Muscle of leg (tissue), 11 donors: ENCODE data around the gene FBXL20. TPM values are rescaled to one million over a fixed set of nuclear protein-coding genes. Genes with fewer than 3 reads are reported as not detected.
A peak's percentile ranks its signal among the peaks of the same experiment; 100 is the strongest.

Experiments
- DNase-seq: peaks from one replicate; pipeline ENCODE4 v3.0.0; 2013
- H3K27ac ChIP-seq: one replicate; pipeline ENCODE4 v1.5.1; 2013; ENCODE audit warnings: mild to moderate bottlenecking, low read length, control low read depth
- H3K27me3 ChIP-seq: one replicate; pipeline ENCODE4 v1.6.1; 2013; ENCODE audit warnings: low read length; ENCODE audit not compliant: control insufficient read depth, insufficient read depth
- H3K36me3 ChIP-seq: one replicate; pipeline ENCODE4 v1.6.1; 2013; ENCODE audit warnings: low read length; ENCODE audit not compliant: control insufficient read depth, insufficient read depth
- H3K4me1 ChIP-seq: one replicate; pipeline ENCODE4 v1.6.1; 2013; ENCODE audit warnings: low read length; ENCODE audit not compliant: control insufficient read depth, insufficient read depth
- H3K4me3 ChIP-seq: one replicate; pipeline ENCODE4 v1.5.1; 2013; ENCODE audit warnings: low read length, control low read depth
- H3K9me3 ChIP-seq: replicated peaks from 2 replicates; pipeline ENCODE4 v1.6.1; 2013; ENCODE audit warnings: low read depth, low read length; ENCODE audit not compliant: control insufficient read depth
- WGBS: methylation state at CpG from one replicate; pipeline ENCODE4 v1.1.5; 2013; ENCODE audit warnings: missing lambda C conversion rate; ENCODE audit not compliant: insufficient coverage; 5-methylcytosine and 5-hydroxymethylcytosine counted together
- polyA plus RNA-seq, 8 donors: library from polyadenylated mRNA; unstranded; fragments of 120-200 nt; gene quantifications; one replicate each; pipeline versions ENCODE4 v1.2.1 to v1.2.3, GENCODE V29; 2013; ENCODE audit warnings: inconsistent platforms in 1 of 8, low replicate concordance in 1 of 8; ENCODE audit not compliant: insufficient read length in 8 of 8, insufficient read depth in 1 of 8
- total RNA-seq: library from RNA; stranded (reverse); fragments of 120-200 nt; gene quantifications from one replicate; pipeline ENCODE4 v1.2.4, GENCODE V29; 2013

FBXL20 gene
- total and polyA plus RNA-seq, 9 donors, result 5.0 to 8.1 (median 5.9) TPM

DNA sequence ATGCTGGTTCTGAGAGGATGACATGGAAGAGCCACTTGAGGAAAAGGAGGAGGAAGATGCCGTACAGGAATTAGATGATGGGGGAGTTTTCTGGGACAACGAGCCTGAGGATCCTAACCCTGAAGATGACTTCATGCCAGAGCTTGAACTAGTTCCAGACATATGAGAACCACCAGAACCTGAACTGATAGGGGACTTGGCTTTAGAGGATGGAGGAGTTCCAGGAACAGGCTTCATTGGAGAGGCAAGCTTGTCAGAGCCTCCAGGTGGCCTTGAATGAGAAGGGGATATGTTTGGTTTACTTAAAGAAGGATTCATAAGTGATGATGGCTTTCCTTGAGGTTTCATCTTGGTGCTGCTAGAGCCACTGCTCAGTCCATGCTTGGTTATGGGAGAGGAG is 6.9 kb upstream of the FBXL20 start:
- no peaks in the 10 kb centered on the region for H3K9me3 ChIP-seq
- no peaks in the 10 kb centered on the region for H3K4me1 ChIP-seq
- H3K27me3 ChIP-seq, result no peaks in the 10 kb centered on the region
- no peak overlapping the region for H3K4me3 ChIP-seq
- WGBS, result 100% methylated on average over 1 of the region's 2 CpGs
- no peak for DNase-seq
- peaks cover 72% of the 10 kb centered on the region for H3K36me3 ChIP-seq
- H3K27ac ChIP-seq, result no peak overlapping the region

- no CpG with 5 or more reads among the region's 1 CpG for WGBS
- Histone ChIP-seq H3K27me3 (no peaks in the 10 kb centered on the region), H3K9me3 (no peaks in the 10 kb centered on the region), H3K27ac (no peak overlapping the region), H3K4me3 (no peak overlapping the region), H3K36me3 (peaks cover 64% of the 10 kb centered on the region), H3K4me1 (no peaks in the 10 kb centered on the region)
- DNase-seq, result no peak
Observed at GRCh38 chr17:39406951-39407350, 5.5 kb upstream of the FBXL20 start.

DNA sequence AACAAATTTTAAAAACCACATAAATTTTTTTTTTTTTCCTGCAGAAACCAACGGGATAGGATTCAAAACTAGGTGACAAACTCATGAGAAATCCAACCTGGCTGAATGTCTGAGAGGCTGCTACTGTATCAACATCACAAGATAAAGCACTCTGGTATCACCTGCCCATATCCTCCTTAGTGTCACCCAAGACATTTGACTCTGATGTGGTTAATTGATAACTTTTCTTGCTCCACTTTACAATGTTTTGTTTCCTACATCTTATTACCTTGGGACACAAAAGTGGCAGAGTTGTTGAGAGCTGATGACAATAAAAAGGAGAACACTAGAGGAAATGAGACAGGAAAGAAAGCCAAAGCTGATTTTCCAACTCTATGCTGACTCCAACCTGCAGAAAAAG is 4.0 kb upstream of the FBXL20 start:
- H3K4me3 ChIP-seq, result no peak overlapping the region
- WGBS, result no CpG with 5 or more reads among the region's 1 CpG
- no peak overlapping the region for H3K27ac ChIP-seq
- H3K27me3 ChIP-seq, result no peaks in the 10 kb centered on the region
- DNase-seq, result no peak
- H3K36me3 ChIP-seq, result peaks cover 52% of the 10 kb centered on the region
- peaks cover 4% of the 10 kb centered on the region for H3K4me1 ChIP-seq
- H3K9me3 ChIP-seq, result no peaks in the 10 kb centered on the region

DNA sequence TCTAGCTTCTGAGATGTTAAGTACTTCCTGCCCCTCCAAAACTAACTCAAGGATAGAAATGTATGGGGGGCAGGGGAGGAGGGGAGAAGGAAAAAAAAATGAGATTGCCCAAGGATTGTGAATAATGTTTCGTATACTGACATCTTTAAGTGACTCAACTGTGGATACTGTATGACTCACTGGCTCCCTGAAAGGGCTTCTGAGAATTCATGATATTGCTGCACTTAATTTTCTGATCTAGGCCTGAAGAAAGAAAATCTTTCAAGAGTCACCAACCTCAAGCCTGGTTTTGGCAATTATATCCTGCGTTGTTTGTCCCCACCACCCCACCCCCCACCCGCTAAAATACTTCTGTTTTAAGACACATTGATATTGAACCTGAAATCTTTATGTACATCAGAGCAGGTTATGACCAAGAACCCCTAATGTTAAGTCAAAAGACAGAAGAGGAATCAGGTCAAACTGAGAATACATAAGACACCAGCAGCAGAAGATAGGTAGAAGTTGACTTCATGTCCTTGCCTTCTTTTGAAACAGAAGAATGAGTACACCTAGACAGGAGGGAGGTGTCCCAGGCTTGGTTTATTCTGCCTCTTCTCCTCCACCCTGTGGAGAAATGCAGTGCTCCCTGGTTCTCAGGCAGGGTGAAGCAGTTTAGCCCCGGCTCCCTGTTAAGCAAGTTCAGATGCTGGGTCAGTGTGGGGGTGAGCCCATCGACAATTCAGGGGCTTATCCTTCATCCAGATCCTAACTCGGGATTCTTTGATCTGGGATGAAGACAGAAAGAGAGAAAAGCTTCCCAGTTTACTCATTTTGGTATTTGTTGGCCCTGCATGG is 3.3 kb upstream of the FBXL20 start:
- H3K4me1 ChIP-seq, result peaks cover 7% of the 10 kb centered on the region
- H3K27me3 ChIP-seq, result no peaks in the 10 kb centered on the region
- H3K9me3 ChIP-seq, result no peaks in the 10 kb centered on the region
- H3K36me3 ChIP-seq, result peaks cover 45% of the 10 kb centered on the region
- no peak overlapping the region for H3K27ac ChIP-seq
- no peak overlapping the region for H3K4me3 ChIP-seq
- no peak for DNase-seq
- 57% methylated on average over 1 of the region's 6 CpGs for WGBS

- WGBS, result 59% methylated on average over 15 of the region's 22 CpGs
- H3K4me3 ChIP-seq, result no peak overlapping the region
- peaks cover 28% of the 10 kb centered on the region for H3K36me3 ChIP-seq
- H3K9me3 ChIP-seq, result no peaks in the 10 kb centered on the region
- peaks cover 7% of the 10 kb centered on the region for H3K4me1 ChIP-seq
- DNase-seq, result no peak
- no peaks in the 10 kb centered on the region for H3K27me3 ChIP-seq
- no peak overlapping the region for H3K27ac ChIP-seq
Observed at GRCh38 chr17:39402890-39403605, 1.6 kb upstream of the FBXL20 start.

DNA sequence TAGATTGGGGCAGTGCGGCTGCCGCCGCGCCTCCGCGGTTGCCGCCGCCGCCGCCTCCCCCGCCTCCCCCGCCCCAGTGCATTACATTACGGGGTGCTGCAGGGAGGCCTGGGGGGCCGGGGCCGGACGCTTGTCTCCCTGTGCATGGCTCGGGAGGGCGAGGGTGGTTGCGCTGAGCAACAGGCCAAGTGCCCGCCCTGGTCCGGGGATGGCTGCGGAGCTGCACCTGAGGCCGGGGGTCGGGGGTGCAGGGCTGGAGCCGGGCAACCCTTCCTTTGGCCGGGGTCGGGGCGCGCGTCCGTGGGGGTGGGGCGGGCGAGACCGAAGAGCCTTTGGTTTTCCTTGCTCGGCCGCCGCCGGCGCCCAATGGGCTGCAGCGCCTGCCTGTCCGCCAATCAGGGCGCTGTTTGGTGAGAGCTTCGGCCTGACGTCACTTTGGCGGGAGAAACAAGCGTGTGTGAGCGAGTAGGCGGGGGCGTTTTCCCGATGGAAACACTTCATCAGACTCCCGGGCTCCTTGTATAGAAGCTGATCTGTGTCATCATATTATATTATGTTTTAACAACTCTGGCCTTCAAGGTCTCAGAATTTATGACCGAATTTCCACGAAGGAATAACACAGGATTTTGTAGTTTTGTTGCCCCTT is 941 bp upstream of the FBXL20 start:
- peak overlapping the region; percentile 85 for H3K27ac ChIP-seq
- WGBS, result 0% methylated on average over 31 of the region's 53 CpGs
- no peaks in the 10 kb centered on the region for H3K9me3 ChIP-seq
- peaks cover 22% of the 10 kb centered on the region for H3K36me3 ChIP-seq
- H3K4me1 ChIP-seq, result peaks cover 7% of the 10 kb centered on the region
- peak; percentile 98 for DNase-seq
- peak overlapping the region; percentile 92 for H3K4me3 ChIP-seq
- H3K27me3 ChIP-seq, result no peaks in the 10 kb centered on the region

DNA sequence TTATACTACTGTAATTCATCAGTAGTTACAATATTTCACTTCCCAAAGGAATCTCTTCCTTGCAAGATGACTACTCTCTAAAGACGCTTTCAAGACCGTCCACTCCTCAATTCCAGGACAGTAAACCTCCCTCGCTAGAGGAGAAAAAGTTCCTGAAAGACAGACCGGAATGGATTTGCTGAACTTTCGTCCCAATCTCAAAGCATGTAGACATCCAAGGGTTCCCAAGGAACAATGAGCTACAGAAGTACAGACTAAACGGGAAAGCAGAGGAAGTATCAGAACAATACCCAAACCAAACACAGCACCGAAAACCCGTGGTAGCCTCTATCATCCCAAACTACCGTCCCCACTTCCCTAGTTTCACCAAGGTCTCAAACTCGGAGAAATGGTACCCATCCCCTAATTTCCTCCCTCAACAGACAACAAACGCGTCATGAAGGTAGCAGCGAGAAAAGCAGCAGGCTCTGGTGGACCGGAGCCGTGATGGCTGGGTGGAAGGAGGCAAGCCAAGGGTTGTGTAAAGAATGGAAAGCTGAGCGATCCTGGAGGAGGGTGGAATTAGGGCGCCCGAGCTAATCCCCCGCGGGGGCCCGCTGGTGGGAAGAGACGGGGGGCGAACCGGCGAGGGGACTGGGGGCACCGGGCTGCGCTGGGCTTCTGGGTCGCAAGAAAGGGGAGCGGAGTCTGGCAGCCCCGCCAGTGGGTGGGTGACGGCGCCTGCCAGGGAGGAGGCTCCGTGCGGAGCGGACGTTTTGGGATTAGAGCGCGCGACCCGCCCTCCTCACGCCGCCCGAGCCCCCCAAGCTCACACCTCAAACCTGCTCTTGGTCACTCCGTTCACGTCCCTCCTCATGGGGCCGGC is 647 bp downstream of the FBXL20 start:
- Histone ChIP-seq H3K4me1 (peaks cover 7% of the 10 kb centered on the region), H3K27me3 (no peaks in the 10 kb centered on the region), H3K9me3 (no peaks in the 10 kb centered on the region), H3K4me3 (peak overlapping the region; percentile 92), H3K27ac (peak overlapping the region; percentile 80), H3K36me3 (peaks cover 7% of the 10 kb centered on the region)
- WGBS, result 0% methylated on average over 37 of the region's 46 CpGs
- DNase-seq, result no peak

DNA sequence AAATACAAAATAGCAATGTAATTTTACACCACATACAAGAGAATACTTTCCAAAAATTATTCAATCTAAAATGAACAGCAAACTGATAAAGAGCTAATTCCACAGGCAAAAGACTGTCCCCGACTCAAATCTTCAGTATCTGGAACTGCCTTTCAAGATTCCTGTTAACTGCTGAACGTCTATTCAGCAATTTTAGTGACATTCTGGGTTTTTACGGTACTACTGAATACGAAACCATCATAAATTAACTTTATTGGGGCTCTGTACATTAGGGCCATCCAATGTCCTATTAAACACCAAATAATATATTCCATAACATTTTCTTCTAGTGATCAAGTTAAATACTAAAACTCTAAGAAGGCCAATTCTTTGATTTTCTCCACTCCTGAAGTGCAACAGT is 1.6 kb downstream of the FBXL20 start:
- DNase-seq, result no peak
- Histone ChIP-seq H3K27ac (no peak overlapping the region), H3K4me3 (no peak overlapping the region), H3K9me3 (no peaks in the 10 kb centered on the region), H3K4me1 (peaks cover 7% of the 10 kb centered on the region), H3K36me3 (no peaks in the 10 kb centered on the region), H3K27me3 (no peaks in the 10 kb centered on the region)
- WGBS, result 31% methylated on average over 2 of the region's 4 CpGs

GRCh38 chr17:39393736-39394135 is 7.7 kb downstream of the FBXL20 start:
- Histone ChIP-seq H3K36me3 (no peaks in the 10 kb centered on the region), H3K4me3 (no peak overlapping the region), H3K4me1 (no peaks in the 10 kb centered on the region), H3K27ac (no peak overlapping the region), H3K9me3 (no peaks in the 10 kb centered on the region), H3K27me3 (no peaks in the 10 kb centered on the region)
- WGBS, result no CpG with 5 or more reads among the region's 2 CpGs
- peak; percentile 42 for DNase-seq
